Brain microvascular endothelial cell (primary cell): ENCODE data around the gene NEK3.

Source experiments
- DNase-seq: peaks from one replicate; pipeline ENCODE4 v3.0.0-alpha.2; 2020
- H3K27ac ChIP-seq: fragments of 250-450 bp; sonication (Bioruptor Pico); 2 replicates; pipeline ENCODE4 v1.5.1; 2020; ENCODE audit warnings: mild to moderate bottlenecking, moderate library complexity
- H3K27me3 ChIP-seq: fragments of 250-450 bp; sonication (Bioruptor Pico); replicated peaks from 2 replicates; pipeline ENCODE4 v1.5.1; 2020; ENCODE audit warnings: mild to moderate bottlenecking
- H3K36me3 ChIP-seq: fragments of 250-450 bp; sonication (Bioruptor Pico); replicated peaks from 2 replicates; pipeline ENCODE4 v1.5.1; 2020; ENCODE audit warnings: mild to moderate bottlenecking
- H3K4me3 ChIP-seq: 2 replicates; pipeline ENCODE4 v1.5.1; 2011; ENCODE audit warnings: low read depth, mild to moderate bottlenecking, control low read depth, low read length, moderate library complexity
- CTCF ChIP-seq: IDR thresholded peaks from 2 replicates; pipeline ENCODE4 v1.5.1; 2011; ENCODE audit warnings: low read depth, mild to moderate bottlenecking, moderate library complexity, low read length, control low read depth, inconsistent platforms; ENCODE audit errors: missing control alignments
- in situ Hi-C: cut with HindIII; loops from 2 replicates; pipeline ENCODE4 v1.10.0; 2017; ENCODE audit warnings: low sequenced_read_pairs, low pct_ligation_motif_present

The NEK3 gene

DNA sequence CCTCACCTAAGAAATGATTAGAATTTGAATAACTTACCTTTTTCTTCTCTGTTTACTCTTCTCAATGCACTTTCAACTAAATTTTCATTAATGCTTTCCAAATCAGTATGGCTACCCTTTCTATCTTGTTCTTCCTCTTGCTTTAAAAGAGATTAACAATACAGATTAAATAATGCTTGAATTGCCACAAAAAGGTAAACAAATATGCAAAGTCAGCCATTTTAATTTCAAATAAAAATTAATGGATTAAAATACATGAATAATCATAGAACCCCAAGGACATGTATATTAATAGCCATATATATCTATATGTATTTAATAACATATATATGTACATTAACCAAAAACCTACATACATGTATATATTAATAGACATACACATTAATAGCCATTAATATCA is 22.6 kb downstream of the NEK3 start:
- no peaks in the 10 kb centered on the region for H3K36me3 ChIP-seq
- in situ Hi-C loops = no loop called here

DNA sequence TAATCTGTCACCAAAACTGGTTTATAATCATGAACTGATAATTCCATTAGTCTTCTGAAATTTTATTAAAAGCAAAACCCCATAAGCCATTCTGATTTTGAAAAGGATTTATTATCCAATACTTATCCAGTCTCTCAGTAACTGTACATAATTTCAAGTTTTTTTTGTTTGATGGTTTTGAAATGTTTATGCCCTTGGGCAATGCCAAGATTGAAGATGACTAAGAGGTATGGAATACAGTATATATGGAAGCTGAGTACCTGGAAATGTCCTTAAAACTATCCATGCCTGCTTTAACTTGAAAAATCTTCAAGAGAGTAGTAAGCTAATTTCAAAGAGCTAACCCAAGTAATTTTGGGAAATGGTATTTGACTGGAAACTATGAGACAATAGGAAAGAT is 28.8 kb downstream of the NEK3 start:
- TF ChIP-seq CTCF = no peak
- no peak for DNase-seq

More for the DNA sequence above, 22.6 kb downstream of the NEK3 start:
- Histone ChIP-seq H3K27me3 (no peaks in the 10 kb centered on the region), H3K27ac (no peak overlapping the region), H3K4me3 (no peak overlapping the region)
- no peak for DNase-seq
- no peak for TF ChIP-seq CTCF

GRCh38 chr13:52128714-52129700 is 30.4 kb downstream of the NEK3 start, which contains the start of gene NEK5:
TSS of gene NEK5 (minus strand) at chr13:52129073. CDS start at chr13:52127482, 1,591 bp downstream.
- peak; percentile 29 for DNase-seq
- H3K27me3 ChIP-seq = no peaks in the 10 kb centered on the region
- H3K4me3 ChIP-seq = peak within 1 kb of the TSS; percentile 72
- no peak within 1 kb of the TSS for H3K27ac ChIP-seq
- peak; percentile 63 for TF ChIP-seq CTCF
- no peaks in the 10 kb centered on the region for H3K36me3 ChIP-seq
- in situ Hi-C loops = no loop called here

More for the DNA sequence above, 28.8 kb downstream of the NEK3 start:
- in situ Hi-C loops = no loop called here
- Histone ChIP-seq H3K36me3 (no peaks in the 10 kb centered on the region), H3K27ac (no peak overlapping the region), H3K27me3 (no peaks in the 10 kb centered on the region), H3K4me3 (no peak overlapping the region)

GRCh38 chr13:52127783-52128702 is 31.4 kb downstream of the NEK3 start:
- H3K36me3 ChIP-seq = no peaks in the 10 kb centered on the region
- peak; percentile 48 for DNase-seq
- in situ Hi-C loops = no loop called here
- H3K4me3 ChIP-seq = peak overlapping the region; percentile 72
- H3K27me3 ChIP-seq = no peaks in the 10 kb centered on the region
- H3K27ac ChIP-seq = no peak overlapping the region
- peak; percentile 84 for TF ChIP-seq CTCF

DNA sequence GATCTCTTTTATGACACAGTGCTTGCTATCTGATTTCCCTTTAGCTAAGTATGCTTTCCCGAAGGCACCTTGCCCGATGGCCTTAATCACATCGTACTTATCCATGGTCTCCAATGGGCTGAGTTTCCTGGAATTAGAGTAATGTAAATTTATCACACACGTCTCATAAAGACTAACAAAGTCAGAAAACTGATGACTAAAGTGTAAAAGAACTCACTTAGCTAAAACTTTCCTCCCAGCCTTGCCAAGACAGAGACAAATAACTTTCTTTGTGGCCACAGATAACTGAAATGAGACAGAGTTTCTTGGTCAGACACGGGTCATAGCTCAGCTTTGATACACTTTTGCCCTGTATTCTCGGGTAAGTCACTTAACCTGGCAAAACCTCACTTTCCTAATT is 32.0 kb downstream of the NEK3 start:
- in situ Hi-C loops = no loop called here
- DNase-seq = peak; percentile 25
- Histone ChIP-seq H3K4me3 (no peak overlapping the region), H3K27me3 (no peaks in the 10 kb centered on the region), H3K36me3 (no peaks in the 10 kb centered on the region), H3K27ac (no peak overlapping the region)
- no peak for TF ChIP-seq CTCF
